Measurements from ENCODE around the gene GDPD4. TPM values are rescaled to one million over a fixed set of nuclear protein-coding genes. Genes with fewer than 3 reads are reported as not detected.

Gene GDPD4
- total and polyA plus RNA-seq, 2 of the 4 experiments (the other 2 are of a cell fraction), result not detected

DNA sequence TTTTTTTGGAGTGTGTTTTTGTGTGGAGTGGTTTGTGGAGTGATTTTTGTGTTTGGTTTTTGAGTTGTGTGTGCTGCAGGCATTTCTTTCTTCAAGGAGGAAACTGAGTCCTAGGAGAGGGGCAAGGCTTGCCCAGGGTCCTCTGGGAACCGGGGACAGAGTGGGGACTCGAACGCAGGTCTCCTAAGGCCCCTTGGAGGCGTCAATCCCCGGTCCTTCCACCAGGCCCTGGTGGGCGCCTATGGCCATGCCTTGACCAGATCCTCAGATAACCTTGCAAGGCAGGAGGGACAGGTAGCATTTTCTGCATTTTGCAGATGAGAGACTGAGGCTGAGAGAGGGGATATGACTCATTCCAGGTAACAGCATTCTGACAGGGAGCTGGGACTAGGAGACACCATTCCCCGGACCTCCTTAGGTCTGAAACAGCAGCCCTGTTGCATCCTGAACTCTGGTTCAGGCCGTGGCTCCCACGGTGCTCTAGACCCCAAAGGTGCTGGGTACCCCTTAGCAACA, 134.3 kb downstream of the GDPD4 start:
- BruUV-seq (replicated peaks), result no TSS peak
- Histone ChIP-seq H2BK120ac (ENCODE audit: low read depth, low read length) (no peak overlapping the region), H3K4me2 (ENCODE audit: low read depth, low read length) (no peak overlapping the region), H4K8ac (ENCODE audit: low read depth in 2 of 2, low read length in 2 of 2) (no peak overlapping the region), H4K5ac (ENCODE audit: low read depth, low read length) (no peak overlapping the region), H2AK9ac (replicated peaks; ENCODE audit: low read depth, low read length, poor library complexity) (no peak overlapping the region), H2AK5ac (ENCODE audit: low read depth, low read length) (no peak overlapping the region), H3K4me1 (ENCODE audit: control insufficient read depth, insufficient read depth, low read length) (no peaks in the 10 kb centered on the region), H3K4ac (ENCODE audit: low read depth, low read length) (no peak overlapping the region), H3K9me3 (ENCODE audit: control insufficient read depth, insufficient read depth, low read length) (no peaks in the 10 kb centered on the region), H3K4me3 (ENCODE audit: insufficient read depth, low read depth, low read length) (no peak overlapping the region), H3K14ac (replicated peaks; ENCODE audit: low read depth, low read length) (no peak overlapping the region), H4K91ac (ENCODE audit: insufficient read depth, low read depth, low read length) (no peak overlapping the region), H3K18ac (ENCODE audit: low read depth, low read length) (no peak overlapping the region), H3K36me3 (ENCODE audit: control insufficient read depth, insufficient read depth, low read length) (no peaks in the 10 kb centered on the region), H3K27ac (ENCODE audit: insufficient read depth, low read length) (no peak overlapping the region), H3K23ac (ENCODE audit: low read depth, low read length) (no peak overlapping the region), H2AFZ (replicated peaks; ENCODE audit: low read length, poor library complexity) (no peak overlapping the region), H3K79me1 (ENCODE audit: low read depth in 1 of 2, low read length in 2 of 2) (no peaks in the 10 kb centered on the region), H2BK15ac (ENCODE audit: low read depth, low read length) (no peak overlapping the region), H3K27me3 (ENCODE audit: control insufficient read depth, insufficient read depth, low read length) (peaks cover 47% of the 10 kb centered on the region), H3K9ac (ENCODE audit: low read depth, low read length) (no peak overlapping the region), H2BK20ac (ENCODE audit: low read depth, low read length) (no peak overlapping the region), H3K56ac (ENCODE audit: extremely low read depth, insufficient read depth, low read length) (no peak overlapping the region), H4K20me1 (ENCODE audit: insufficient read depth, low read length) (no peaks in the 10 kb centered on the region), H3K9me1 (ENCODE audit: insufficient read depth, low read length) (no peaks in the 10 kb centered on the region), H2BK5ac (ENCODE audit: low read depth, low read length, poor library complexity, severe bottlenecking) (no peak overlapping the region)
- ChIA-PET CTCF (no interaction called here), POLR2A (ENCODE audit: unreplicated experiment) (no interaction called here)
- intact Hi-C loops (cut with micrococcal nuclease) (no loop called here), in situ Hi-C loops (cut with MboI; ENCODE audit: low sequenced_read_pairs) (no loop called here), dilution Hi-C loops (cut with HindIII; ENCODE audit: low sequenced_read_pairs, unreplicated experiment) (no loop called here)
- DNase-seq (no peak), ATAC-seq (ENCODE audit: low read depth) (no peak)
- WGBS, 2 experiments (ENCODE audit: extremely low coverage in 2 of 2, insufficient read length in 1 of 2), result 89% methylated on average over 6 of the region's 9 CpGs; no CpG with 5 or more reads in 1 of the 2 experiments
- TF ChIP-seq, protein P1, sequence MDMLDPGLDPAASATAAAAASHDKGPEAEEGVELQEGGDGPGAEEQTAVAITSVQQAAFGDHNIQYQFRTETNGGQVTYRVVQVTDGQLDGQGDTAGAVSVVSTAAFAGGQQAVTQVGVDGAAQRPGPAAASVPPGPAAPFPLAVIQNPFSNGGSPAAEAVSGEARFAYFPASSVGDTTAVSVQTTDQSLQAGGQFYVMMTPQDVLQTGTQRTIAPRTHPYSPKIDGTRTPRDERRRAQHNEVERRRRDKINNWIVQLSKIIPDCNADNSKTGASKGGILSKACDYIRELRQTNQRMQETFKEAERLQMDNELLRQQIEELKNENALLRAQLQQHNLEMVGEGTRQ (IDR thresholded peaks at IDR 0.05; ENCODE audit: low read depth, low read length), result no peak
- TF ChIP-seq, protein P2, sequence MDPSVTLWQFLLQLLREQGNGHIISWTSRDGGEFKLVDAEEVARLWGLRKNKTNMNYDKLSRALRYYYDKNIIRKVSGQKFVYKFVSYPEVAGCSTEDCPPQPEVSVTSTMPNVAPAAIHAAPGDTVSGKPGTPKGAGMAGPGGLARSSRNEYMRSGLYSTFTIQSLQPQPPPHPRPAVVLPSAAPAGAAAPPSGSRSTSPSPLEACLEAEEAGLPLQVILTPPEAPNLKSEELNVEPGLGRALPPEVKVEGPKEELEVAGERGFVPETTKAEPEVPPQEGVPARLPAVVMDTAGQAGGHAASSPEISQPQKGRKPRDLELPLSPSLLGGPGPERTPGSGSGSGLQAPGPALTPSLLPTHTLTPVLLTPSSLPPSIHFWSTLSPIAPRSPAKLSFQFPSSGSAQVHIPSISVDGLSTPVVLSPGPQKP (IDR thresholded peaks at IDR 0.05; ENCODE audit: borderline replicate concordance, low read depth, low read length), result no peak

Other genes starting within 250 kb of the GDPD4 start
- 8.1 TPM in 2 replicates for gene CAPN5, start 234.7 kb downstream of the GDPD4 start, total RNA-seq (2012; rRNA removed)
- 24.0 and 26.9 TPM in 2 replicates for gene CAPN5, start 234.7 kb downstream of the GDPD4 start, polyA plus RNA-seq (2012; rRNA removed)
- not detected in 2 replicates for gene OMP, start 198.8 kb downstream of the GDPD4 start, total RNA-seq (2012; rRNA removed)
- 0.27 and 0.46 TPM in 2 replicates for gene OMP, start 198.8 kb downstream of the GDPD4 start, polyA plus RNA-seq (2012; rRNA removed)
- gene MYO7A, start 173.4 kb downstream of the GDPD4 start, total RNA-seq (2012; rRNA removed), result under 0.01 TPM in 1 of 2 replicates, not detected in the other
- 0.01 and 0.02 TPM in 2 replicates for gene MYO7A, start 173.4 kb downstream of the GDPD4 start, polyA plus RNA-seq (2012; rRNA removed)
- 50.3 and 60.6 TPM in 2 replicates for gene PAK1, start 172.4 kb upstream of the GDPD4 start, total RNA-seq (2012; rRNA removed)
- 34.3 and 38.9 TPM in 2 replicates for gene PAK1, start 172.4 kb upstream of the GDPD4 start, polyA plus RNA-seq (2012; rRNA removed)